Mononuclear cell (primary cell): ENCODE data around the gene DSG4. TPM values are rescaled to one million over a fixed set of nuclear protein-coding genes. Genes with fewer than 3 reads are reported as not detected.

Experiments
- H3K27me3 ChIP-seq: 2 replicates; pipeline ENCODE4 v1.6.0; 2011; ENCODE audit warnings: low read length, control low read depth; ENCODE audit not compliant: insufficient read depth
- H3K4me1 ChIP-seq: 2 replicates; pipeline ENCODE4 v1.5.1; 2011; ENCODE audit warnings: mild to moderate bottlenecking, low read length, control low read depth; ENCODE audit not compliant: insufficient read depth
- H3K4me3 ChIP-seq: 2 replicates; pipeline ENCODE4 v1.5.1; 2011; ENCODE audit warnings: mild to moderate bottlenecking, low read length, moderate library complexity
- H3K9me3 ChIP-seq: 2 replicates; pipeline ENCODE4 v1.5.1; 2011; ENCODE audit warnings: low read depth, mild to moderate bottlenecking, control low read depth, low read length
- total RNA-seq: library from RNA; depleted of rRNA; stranded (reverse); fragments of >200 nt; gene quantifications from one replicate; pipeline ENCODE4 v1.2.3, GENCODE V29; 2012

Gene DSG4
- total RNA-seq, 1 donor, result not detected

- H3K4me1 ChIP-seq, result no peaks in the 10 kb centered on the region
- no peak overlapping the region for H3K4me3 ChIP-seq
- no peaks in the 10 kb centered on the region for H3K27me3 ChIP-seq
- H3K9me3 ChIP-seq, result no peaks in the 10 kb centered on the region
These were observed 47.9 kb downstream of the DSG4 start for GRCh38 chr18:31424383-31424988.

GRCh38 chr18:31426021-31426420 lies 49.4 kb downstream of the DSG4 start:
- Histone ChIP-seq H3K9me3 (no peaks in the 10 kb centered on the region), H3K4me1 (no peaks in the 10 kb centered on the region), H3K4me3 (no peak overlapping the region), H3K27me3 (no peaks in the 10 kb centered on the region)

GRCh38 chr18:31426871-31427406 lies 50.4 kb downstream of the DSG4 start:
- no peak overlapping the region for H3K4me3 ChIP-seq
- H3K9me3 ChIP-seq, result no peaks in the 10 kb centered on the region
- H3K4me1 ChIP-seq, result no peaks in the 10 kb centered on the region
- no peaks in the 10 kb centered on the region for H3K27me3 ChIP-seq

- no peaks in the 10 kb centered on the region for H3K27me3 ChIP-seq
- no peaks in the 10 kb centered on the region for H3K4me1 ChIP-seq
- H3K4me3 ChIP-seq, result no peak overlapping the region
- no peaks in the 10 kb centered on the region for H3K9me3 ChIP-seq
These were observed 51.6 kb downstream of the DSG4 start for GRCh38 chr18:31428211-31428610.

GRCh38 chr18:31429623-31430022 lies 53.0 kb downstream of the DSG4 start:
- H3K4me1 ChIP-seq, result no peaks in the 10 kb centered on the region
- no peaks in the 10 kb centered on the region for H3K9me3 ChIP-seq
- H3K4me3 ChIP-seq, result no peak overlapping the region
- no peaks in the 10 kb centered on the region for H3K27me3 ChIP-seq

GRCh38 chr18:31430072-31430471 lies 53.5 kb downstream of the DSG4 start:
- Histone ChIP-seq H3K4me1 (no peaks in the 10 kb centered on the region), H3K9me3 (no peaks in the 10 kb centered on the region), H3K4me3 (no peak overlapping the region), H3K27me3 (no peaks in the 10 kb centered on the region)

- no peaks in the 10 kb centered on the region for H3K27me3 ChIP-seq
- H3K9me3 ChIP-seq, result no peaks in the 10 kb centered on the region
- H3K4me1 ChIP-seq, result no peaks in the 10 kb centered on the region
- H3K4me3 ChIP-seq, result no peak overlapping the region
These were observed 54.0 kb downstream of the DSG4 start for GRCh38 chr18:31430554-31430953.

GRCh38 chr18:31432316-31432715 lies 55.7 kb downstream of the DSG4 start:
- no peaks in the 10 kb centered on the region for H3K27me3 ChIP-seq
- H3K9me3 ChIP-seq, result no peaks in the 10 kb centered on the region
- H3K4me3 ChIP-seq, result no peak overlapping the region
- no peaks in the 10 kb centered on the region for H3K4me1 ChIP-seq

GRCh38 chr18:31436825-31437224 lies 60.2 kb downstream of the DSG4 start:
- Histone ChIP-seq H3K9me3 (no peaks in the 10 kb centered on the region), H3K4me3 (no peak overlapping the region), H3K27me3 (no peaks in the 10 kb centered on the region), H3K4me1 (no peaks in the 10 kb centered on the region)

GRCh38 chr18:31438402-31438801 lies 61.8 kb downstream of the DSG4 start:
- Histone ChIP-seq H3K4me3 (no peak overlapping the region), H3K4me1 (no peaks in the 10 kb centered on the region), H3K27me3 (no peaks in the 10 kb centered on the region), H3K9me3 (no peaks in the 10 kb centered on the region)

GRCh38 chr18:31439807-31440325 lies 63.3 kb downstream of the DSG4 start:
- H3K9me3 ChIP-seq, result no peaks in the 10 kb centered on the region
- no peak overlapping the region for H3K4me3 ChIP-seq
- no peaks in the 10 kb centered on the region for H3K4me1 ChIP-seq
- H3K27me3 ChIP-seq, result no peaks in the 10 kb centered on the region

GRCh38 chr18:31440787-31441186 lies 64.2 kb downstream of the DSG4 start:
- H3K4me3 ChIP-seq, result no peak overlapping the region
- no peaks in the 10 kb centered on the region for H3K4me1 ChIP-seq
- no peaks in the 10 kb centered on the region for H3K9me3 ChIP-seq
- H3K27me3 ChIP-seq, result no peaks in the 10 kb centered on the region

GRCh38 chr18:31441493-31441892 lies 64.9 kb downstream of the DSG4 start:
- H3K27me3 ChIP-seq, result no peaks in the 10 kb centered on the region
- no peak overlapping the region for H3K4me3 ChIP-seq
- H3K9me3 ChIP-seq, result no peaks in the 10 kb centered on the region

GRCh38 chr18:31444142-31444541 lies 67.6 kb downstream of the DSG4 start:
- Histone ChIP-seq H3K4me3 (no peak overlapping the region), H3K9me3 (no peaks in the 10 kb centered on the region), H3K4me1 (no peaks in the 10 kb centered on the region), H3K27me3 (no peaks in the 10 kb centered on the region)

More at GRCh38 chr18:31441493-31441892, 64.9 kb downstream of the DSG4 start:
- H3K4me1 ChIP-seq, result no peaks in the 10 kb centered on the region

- H3K4me1 ChIP-seq, result no peaks in the 10 kb centered on the region
- no peaks in the 10 kb centered on the region for H3K27me3 ChIP-seq
- H3K9me3 ChIP-seq, result no peaks in the 10 kb centered on the region
- H3K4me3 ChIP-seq, result no peak overlapping the region
These were observed 69.3 kb downstream of the DSG4 start for GRCh38 chr18:31445908-31446307.

GRCh38 chr18:31446854-31447253 lies 70.3 kb downstream of the DSG4 start:
- Histone ChIP-seq H3K27me3 (no peaks in the 10 kb centered on the region), H3K4me3 (no peak overlapping the region), H3K4me1 (no peaks in the 10 kb centered on the region), H3K9me3 (no peaks in the 10 kb centered on the region)
